AG09309 (cell line): ENCODE data around the gene NCR2.
"Not testable (repeated sequence)": the region's sequence is repeated elsewhere in the genome, so short reads cannot be mapped to it uniquely, and the experiment has no call there.

Experiments
- DNase-seq: peaks from one replicate; pipeline ENCODE4 v3.0.0-alpha.2; 2010; ENCODE audit warnings: low read depth
- H3K4me3 ChIP-seq: 2 replicates; pipeline ENCODE4 v1.5.1; 2011; ENCODE audit warnings: mild to moderate bottlenecking, low read depth, low read length, moderate library complexity; ENCODE audit not compliant: control insufficient read depth
- TF ChIP-seq, protein P1 (sequence below): IDR thresholded peaks from 2 replicates; pipeline ENCODE4 v1.5.1; 2011; ENCODE audit warnings: mild to moderate bottlenecking, low read depth, low read length, inconsistent platforms; ENCODE audit not compliant: insufficient read depth, control insufficient read depth; ENCODE audit errors: missing control alignments

Gene NCR2

DNA sequence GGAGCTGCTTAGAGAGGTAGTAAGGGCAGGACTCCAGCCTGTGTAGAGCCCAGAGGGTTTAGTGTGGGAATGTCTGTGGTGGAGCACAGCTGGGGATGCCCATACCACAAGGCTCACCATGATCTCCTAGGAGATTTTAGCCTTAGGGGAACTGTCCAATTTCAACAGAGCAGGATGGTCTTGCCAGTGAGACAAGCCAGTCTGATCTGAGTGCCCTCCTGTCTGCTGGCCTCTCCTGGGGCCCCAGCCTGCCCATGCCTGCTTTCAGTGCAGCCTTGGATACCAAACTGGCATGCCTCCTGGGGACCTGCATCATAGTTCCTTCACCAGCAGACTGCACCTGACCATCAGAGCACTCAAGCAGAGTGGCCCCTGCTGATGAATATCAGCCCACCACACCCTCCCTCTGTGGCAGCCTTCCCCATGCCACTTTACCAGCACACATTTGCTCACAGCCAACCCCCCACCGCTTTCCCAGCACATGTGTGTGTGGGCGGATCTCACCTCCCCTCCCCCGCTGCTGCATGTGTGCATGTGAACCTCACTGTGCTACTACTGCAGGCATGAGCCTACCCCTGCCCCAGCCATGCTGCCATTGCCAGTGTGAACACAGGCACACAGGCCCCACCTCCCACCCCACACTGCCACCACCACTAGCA lies 41.1 kb upstream of the NCR2 start:
- TF ChIP-seq, protein P1, sequence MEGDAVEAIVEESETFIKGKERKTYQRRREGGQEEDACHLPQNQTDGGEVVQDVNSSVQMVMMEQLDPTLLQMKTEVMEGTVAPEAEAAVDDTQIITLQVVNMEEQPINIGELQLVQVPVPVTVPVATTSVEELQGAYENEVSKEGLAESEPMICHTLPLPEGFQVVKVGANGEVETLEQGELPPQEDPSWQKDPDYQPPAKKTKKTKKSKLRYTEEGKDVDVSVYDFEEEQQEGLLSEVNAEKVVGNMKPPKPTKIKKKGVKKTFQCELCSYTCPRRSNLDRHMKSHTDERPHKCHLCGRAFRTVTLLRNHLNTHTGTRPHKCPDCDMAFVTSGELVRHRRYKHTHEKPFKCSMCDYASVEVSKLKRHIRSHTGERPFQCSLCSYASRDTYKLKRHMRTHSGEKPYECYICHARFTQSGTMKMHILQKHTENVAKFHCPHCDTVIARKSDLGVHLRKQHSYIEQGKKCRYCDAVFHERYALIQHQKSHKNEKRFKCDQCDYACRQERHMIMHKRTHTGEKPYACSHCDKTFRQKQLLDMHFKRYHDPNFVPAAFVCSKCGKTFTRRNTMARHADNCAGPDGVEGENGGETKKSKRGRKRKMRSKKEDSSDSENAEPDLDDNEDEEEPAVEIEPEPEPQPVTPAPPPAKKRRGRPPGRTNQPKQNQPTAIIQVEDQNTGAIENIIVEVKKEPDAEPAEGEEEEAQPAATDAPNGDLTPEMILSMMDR, result no peak
- H3K4me3 ChIP-seq, result no peak overlapping the region
- no peak for DNase-seq

DNA sequence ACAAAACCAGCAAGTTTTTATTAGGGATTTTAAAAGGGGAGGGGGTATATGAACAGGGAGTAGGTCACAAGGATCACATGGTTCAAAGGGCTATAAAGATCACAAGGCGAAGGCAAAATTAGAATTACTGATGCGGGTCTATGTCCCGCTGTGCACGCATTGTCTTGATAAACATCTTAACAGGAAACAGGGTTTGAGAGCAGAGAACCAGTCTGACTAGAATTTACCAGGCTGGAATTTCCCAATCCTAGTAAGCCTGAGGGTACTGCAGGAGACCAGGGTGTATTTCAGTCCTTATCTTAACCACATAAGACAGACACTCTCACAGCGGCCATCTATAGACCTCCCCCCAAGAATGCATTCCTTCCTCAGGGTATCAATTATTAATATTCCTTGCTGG lies 38.2 kb upstream of the NCR2 start:
- DNase-seq, H3K4me3 ChIP-seq: not testable (repeated sequence)

DNA sequence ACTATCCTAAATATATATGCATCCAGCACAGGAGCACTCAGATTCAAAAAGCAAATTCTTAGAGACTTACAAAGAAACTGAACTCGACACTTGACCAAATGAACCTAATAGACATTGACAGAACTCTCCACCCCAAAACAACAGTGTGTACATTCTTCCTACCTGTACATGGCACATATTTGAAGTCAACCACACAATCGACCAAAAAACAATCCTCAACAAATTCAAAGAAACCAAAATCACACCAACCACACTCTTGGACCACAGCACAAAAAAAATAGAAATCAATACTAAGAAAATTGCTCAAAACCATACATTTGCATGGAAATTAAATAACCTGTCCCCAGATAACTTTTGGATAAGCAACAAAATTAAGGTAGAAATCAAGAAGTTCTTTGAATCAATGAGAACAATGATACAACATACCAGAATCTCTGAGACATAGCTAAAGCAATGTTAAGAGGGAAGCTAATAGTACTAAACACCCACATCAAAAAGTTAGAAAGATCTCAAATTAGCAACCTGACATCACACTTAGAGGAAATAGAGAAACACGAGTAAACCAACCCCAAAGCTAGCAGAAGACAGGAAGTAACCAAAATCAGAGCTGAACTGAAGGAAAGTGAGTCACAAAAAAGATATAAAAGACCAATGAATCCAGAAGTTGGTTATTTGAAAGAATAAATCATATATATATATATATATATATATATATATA lies 36.5 kb upstream of the NCR2 start:
- DNase-seq, result no peak
- TF ChIP-seq, protein P1, result no peak
- H3K4me3 ChIP-seq, result no peak overlapping the region

DNA sequence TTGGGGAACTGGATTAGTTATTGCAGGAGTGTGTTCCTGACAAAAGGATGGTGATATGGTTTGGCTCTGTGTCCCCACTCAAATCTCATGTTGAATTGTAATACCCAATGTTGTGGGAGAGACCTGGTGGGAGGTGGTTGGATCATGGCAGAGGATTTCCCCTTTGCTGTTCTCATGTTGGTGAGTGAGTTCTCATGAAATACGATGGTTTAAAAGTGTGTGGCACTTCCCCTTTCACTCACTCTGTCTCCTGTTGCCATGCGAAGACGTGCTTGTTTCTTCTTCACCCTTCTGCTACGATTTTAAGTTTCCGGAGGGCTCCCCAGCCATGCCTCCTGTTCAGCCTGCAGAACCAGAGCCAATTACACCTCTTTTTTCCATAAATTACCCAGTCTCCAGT lies 32.8 kb upstream of the NCR2 start:
- DNase-seq, result no peak
- no peak overlapping the region for H3K4me3 ChIP-seq
- TF ChIP-seq, protein P1, result no peak

DNA sequence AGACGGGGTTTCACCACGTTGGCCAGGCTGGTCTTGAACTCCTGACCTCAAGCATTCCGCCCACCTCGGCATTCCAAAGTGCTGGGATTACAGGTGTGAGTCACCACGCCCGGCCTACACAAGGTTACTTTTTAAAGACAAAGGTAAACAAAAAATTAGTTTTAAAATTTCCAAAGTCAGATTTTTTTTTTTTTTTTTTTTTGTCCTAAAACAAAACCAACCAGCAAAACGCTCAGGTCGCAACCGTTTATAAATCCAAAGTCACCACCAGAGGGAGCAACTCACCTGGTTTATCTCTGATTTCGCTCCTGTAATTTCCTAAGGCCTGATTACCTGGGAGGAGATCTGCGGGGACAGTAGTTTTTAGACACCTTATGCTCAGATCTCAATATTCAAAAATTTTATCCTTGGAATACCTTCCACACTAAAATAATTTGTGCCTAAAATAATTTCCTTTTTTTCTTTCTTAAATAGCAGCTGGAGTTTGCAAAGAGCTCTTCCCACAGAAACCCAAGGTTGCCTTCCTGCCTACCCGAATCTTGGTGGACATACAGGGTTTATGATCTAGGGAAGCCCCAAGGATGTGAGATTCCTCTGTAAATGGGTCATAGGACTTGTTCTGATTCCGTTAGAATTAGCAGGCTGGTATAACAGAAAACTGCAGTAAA lies 29.1 kb upstream of the NCR2 start:
- no peak for DNase-seq
- TF ChIP-seq, protein P1, result peak; percentile 53
- H3K4me3 ChIP-seq, result no peak overlapping the region

DNA sequence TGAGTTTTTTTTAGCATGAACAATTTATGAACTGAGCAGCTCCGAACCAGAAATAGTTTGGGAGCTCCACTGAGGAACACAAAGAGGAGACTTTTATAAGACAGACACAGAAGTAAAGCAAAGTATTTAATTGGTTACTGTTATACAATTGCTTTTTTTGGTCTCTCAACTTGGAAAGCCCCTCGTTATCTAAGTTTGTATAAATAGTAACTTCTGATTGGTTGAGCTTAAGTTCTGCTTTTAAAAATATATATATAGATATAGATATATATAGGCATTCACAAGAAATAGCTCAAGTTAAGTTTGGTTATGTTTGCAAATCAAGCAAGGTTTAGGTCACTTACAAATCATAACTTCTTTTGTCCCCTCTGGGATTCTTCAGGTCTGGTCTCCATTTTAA lies 20.2 kb upstream of the NCR2 start:
- no peak for DNase-seq
- TF ChIP-seq, protein P1, result no peak
- H3K4me3 ChIP-seq, result no peak overlapping the region
